Stimulated activated naive CD8-positive, alpha-beta T cell treated with anti-CD3 and anti-CD28 coated beads, Interleukin-15, Interleukin-2, amounts not matched to agents 100 ng/mL and 50 ng/mL, for 24 hours (primary cell): ENCODE results near the gene ARHGEF17.

ENCODE experiments used
- H3K27ac Mint-ChIP-seq: one replicate; pipeline ENCODE4 v1.8.0; 2021; ENCODE audit warnings: mild to moderate bottlenecking, mixed read lengths
- H3K27me3 Mint-ChIP-seq: one replicate; pipeline ENCODE4 v1.8.0; 2021; ENCODE audit warnings: mixed read lengths
- H3K36me3 Mint-ChIP-seq: one replicate; pipeline ENCODE4 v1.8.0; 2021; ENCODE audit warnings: low read depth, mixed read lengths
- H3K4me1 Mint-ChIP-seq: one replicate; pipeline ENCODE4 v1.8.0; 2021; ENCODE audit warnings: low read depth, mixed read lengths
- H3K4me3 Mint-ChIP-seq: one replicate; pipeline ENCODE4 v1.8.0; 2021; ENCODE audit warnings: mild to moderate bottlenecking, mixed read lengths
- H3K9me3 Mint-ChIP-seq: one replicate; pipeline ENCODE4 v1.8.0; 2021; ENCODE audit warnings: mixed read lengths

Gene ARHGEF17

GRCh38 chr11:73295241-73295995 is 12.7 kb upstream of the ARHGEF17 start:
- H3K27me3 Mint-ChIP-seq: peaks cover 11% of the 10 kb centered on the region
- H3K4me1 Mint-ChIP-seq: peaks cover 4% of the 10 kb centered on the region
- no peaks in the 10 kb centered on the region for H3K9me3 Mint-ChIP-seq
- no peaks in the 10 kb centered on the region for H3K36me3 Mint-ChIP-seq
- no peak overlapping the region for H3K27ac Mint-ChIP-seq
- no peak overlapping the region for H3K4me3 Mint-ChIP-seq

GRCh38 chr11:73295996-73296318 is 12.1 kb upstream of the ARHGEF17 start:
- H3K36me3 Mint-ChIP-seq: no peaks in the 10 kb centered on the region
- H3K4me3 Mint-ChIP-seq: no peak overlapping the region
- no peak overlapping the region for H3K27ac Mint-ChIP-seq
- H3K4me1 Mint-ChIP-seq: peaks cover 4% of the 10 kb centered on the region
- no peaks in the 10 kb centered on the region for H3K9me3 Mint-ChIP-seq
- H3K27me3 Mint-ChIP-seq: peaks cover 11% of the 10 kb centered on the region

- Mint-ChIP-seq H3K36me3 (no peaks in the 10 kb centered on the region), H3K27ac (no peak overlapping the region), H3K9me3 (no peaks in the 10 kb centered on the region), H3K4me3 (no peak overlapping the region), H3K4me1 (peaks cover 4% of the 10 kb centered on the region), H3K27me3 (peaks cover 11% of the 10 kb centered on the region)
These were observed 11.4 kb upstream of the ARHGEF17 start for GRCh38 chr11:73296501-73297230.

GRCh38 chr11:73297231-73297590 is 10.9 kb upstream of the ARHGEF17 start:
- no peaks in the 10 kb centered on the region for H3K9me3 Mint-ChIP-seq
- no peak overlapping the region for H3K4me3 Mint-ChIP-seq
- peaks cover 4% of the 10 kb centered on the region for H3K4me1 Mint-ChIP-seq
- H3K27me3 Mint-ChIP-seq: peaks cover 9% of the 10 kb centered on the region
- no peaks in the 10 kb centered on the region for H3K36me3 Mint-ChIP-seq
- H3K27ac Mint-ChIP-seq: no peak overlapping the region

- no peak overlapping the region for H3K4me3 Mint-ChIP-seq
- peaks cover 8% of the 10 kb centered on the region for H3K27me3 Mint-ChIP-seq
- H3K27ac Mint-ChIP-seq: no peak overlapping the region
These were observed 10.4 kb upstream of the ARHGEF17 start for GRCh38 chr11:73297702-73298101.

GRCh38 chr11:73298233-73298632 is 9.8 kb upstream of the ARHGEF17 start:
- Mint-ChIP-seq H3K27me3 (peaks cover 11% of the 10 kb centered on the region), H3K36me3 (no peaks in the 10 kb centered on the region), H3K27ac (no peak overlapping the region), H3K4me3 (no peak overlapping the region), H3K4me1 (peaks cover 4% of the 10 kb centered on the region), H3K9me3 (no peaks in the 10 kb centered on the region)

More at GRCh38 chr11:73297702-73298101, 10.4 kb upstream of the ARHGEF17 start:
- H3K9me3 Mint-ChIP-seq: no peaks in the 10 kb centered on the region
- no peaks in the 10 kb centered on the region for H3K36me3 Mint-ChIP-seq
- peaks cover 4% of the 10 kb centered on the region for H3K4me1 Mint-ChIP-seq

- Mint-ChIP-seq H3K9me3 (no peaks in the 10 kb centered on the region), H3K36me3 (no peaks in the 10 kb centered on the region), H3K4me3 (no peak overlapping the region), H3K4me1 (peaks cover 4% of the 10 kb centered on the region), H3K27ac (no peak overlapping the region), H3K27me3 (peaks cover 17% of the 10 kb centered on the region)
These were observed 8.3 kb upstream of the ARHGEF17 start for GRCh38 chr11:73299751-73300150.

GRCh38 chr11:73306069-73306841 is 1.8 kb upstream of the ARHGEF17 start:
- no peaks in the 10 kb centered on the region for H3K36me3 Mint-ChIP-seq
- H3K4me3 Mint-ChIP-seq: no peak overlapping the region
- H3K9me3 Mint-ChIP-seq: no peaks in the 10 kb centered on the region
- peaks cover 30% of the 10 kb centered on the region for H3K27me3 Mint-ChIP-seq
- H3K4me1 Mint-ChIP-seq: peaks cover 7% of the 10 kb centered on the region
- H3K27ac Mint-ChIP-seq: no peak overlapping the region

- H3K36me3 Mint-ChIP-seq: no peaks in the 10 kb centered on the region
- no peaks in the 10 kb centered on the region for H3K9me3 Mint-ChIP-seq
- peaks cover 30% of the 10 kb centered on the region for H3K27me3 Mint-ChIP-seq
These were observed 1.1 kb upstream of the ARHGEF17 start for GRCh38 chr11:73306977-73307322.

GRCh38 chr11:73307323-73308002 is 613 bp upstream of the ARHGEF17 start:
- H3K27ac Mint-ChIP-seq: no peak overlapping the region
- peaks cover 7% of the 10 kb centered on the region for H3K4me1 Mint-ChIP-seq
- peaks cover 30% of the 10 kb centered on the region for H3K27me3 Mint-ChIP-seq
- no peaks in the 10 kb centered on the region for H3K9me3 Mint-ChIP-seq
- H3K36me3 Mint-ChIP-seq: no peaks in the 10 kb centered on the region
- peak overlapping the region; percentile 85 for H3K4me3 Mint-ChIP-seq

More at GRCh38 chr11:73306977-73307322, 1.1 kb upstream of the ARHGEF17 start:
- Mint-ChIP-seq H3K4me3 (peak overlapping the region; percentile 85), H3K4me1 (peaks cover 7% of the 10 kb centered on the region), H3K27ac (no peak overlapping the region)

GRCh38 chr11:73308961-73309919 is 1.2 kb downstream of the ARHGEF17 start:
- Mint-ChIP-seq H3K27me3 (peaks cover 24% of the 10 kb centered on the region), H3K9me3 (no peaks in the 10 kb centered on the region), H3K27ac (no peak overlapping the region), H3K4me1 (peaks cover 7% of the 10 kb centered on the region), H3K4me3 (no peak overlapping the region), H3K36me3 (no peaks in the 10 kb centered on the region)

GRCh38 chr11:73310076-73310475 is 2.0 kb downstream of the ARHGEF17 start:
- peaks cover 11% of the 10 kb centered on the region for H3K4me1 Mint-ChIP-seq
- H3K36me3 Mint-ChIP-seq: no peaks in the 10 kb centered on the region
- H3K27me3 Mint-ChIP-seq: peaks cover 20% of the 10 kb centered on the region
- no peak overlapping the region for H3K4me3 Mint-ChIP-seq
- H3K27ac Mint-ChIP-seq: no peak overlapping the region
- H3K9me3 Mint-ChIP-seq: no peaks in the 10 kb centered on the region

GRCh38 chr11:73310661-73311393 is 2.8 kb downstream of the ARHGEF17 start:
- Mint-ChIP-seq H3K9me3 (no peaks in the 10 kb centered on the region), H3K27me3 (peaks cover 14% of the 10 kb centered on the region), H3K27ac (no peak overlapping the region), H3K4me1 (peaks cover 11% of the 10 kb centered on the region), H3K36me3 (no peaks in the 10 kb centered on the region), H3K4me3 (no peak overlapping the region)
